Suprapubic skin (tissue), 4 donors: ENCODE measurements around the gene CLEC7A.

Experiments
- CTCF ChIP-seq, 2 donors: fragments of 200-600 bp in 1 of 2; fragments of 450-650 bp in 1 of 2; sonication (generic) in 1 of 2; IDR thresholded peaks; one replicate each; pipeline ENCODE4 v1.5.1; 2016 to 2019; ENCODE audit warnings: antibody characterized with exemption in 2 of 2, mild to moderate bottlenecking in 1 of 2, moderate library complexity in 1 of 2
- EP300 ChIP-seq: sonication (generic); formaldehyde crosslinking; IDR thresholded peaks from one replicate; pipeline ENCODE4 v1.6.1; 2017; ENCODE audit warnings: antibody characterized with exemption
- POLR2AphosphoS5 ChIP-seq, 3 donors: sonication (generic); formaldehyde crosslinking; IDR thresholded peaks; one replicate each; pipeline ENCODE4 v1.6.1; 2017; ENCODE audit warnings: antibody characterized with exemption in 3 of 3

- TF ChIP-seq CTCF (IDR thresholded peaks at IDR 0.05): no peak
- no peak for TF ChIP-seq POLR2AphosphoS5 (IDR thresholded peaks at IDR 0.05)
- TF ChIP-seq EP300: no peak
These were observed 39.1 kb upstream of the CLEC7A start for GRCh38 chr12:10169104-10169503.
